Measurements from ENCODE around the gene CRYBG3.

DNA sequence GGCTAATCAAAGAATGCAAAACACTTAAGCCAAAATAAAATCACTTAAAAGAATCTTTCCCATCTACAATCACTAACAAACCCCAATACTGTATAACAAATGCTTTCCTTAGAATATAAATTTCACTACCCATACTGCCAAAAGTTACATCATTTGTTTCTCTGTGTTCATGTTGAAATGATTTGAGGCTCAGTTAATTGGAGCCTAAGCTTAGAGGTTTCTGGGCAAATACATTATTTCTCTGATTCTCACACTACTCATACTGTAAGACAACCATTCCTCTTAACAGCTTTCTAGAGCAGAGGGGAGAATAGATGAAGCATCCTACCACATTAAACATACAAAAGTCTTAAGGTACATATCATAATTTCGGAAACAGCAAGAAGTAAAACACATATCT lies 148.3 kb downstream of the CRYBG3 start:
- TF ChIP-seq, protein P1, sequence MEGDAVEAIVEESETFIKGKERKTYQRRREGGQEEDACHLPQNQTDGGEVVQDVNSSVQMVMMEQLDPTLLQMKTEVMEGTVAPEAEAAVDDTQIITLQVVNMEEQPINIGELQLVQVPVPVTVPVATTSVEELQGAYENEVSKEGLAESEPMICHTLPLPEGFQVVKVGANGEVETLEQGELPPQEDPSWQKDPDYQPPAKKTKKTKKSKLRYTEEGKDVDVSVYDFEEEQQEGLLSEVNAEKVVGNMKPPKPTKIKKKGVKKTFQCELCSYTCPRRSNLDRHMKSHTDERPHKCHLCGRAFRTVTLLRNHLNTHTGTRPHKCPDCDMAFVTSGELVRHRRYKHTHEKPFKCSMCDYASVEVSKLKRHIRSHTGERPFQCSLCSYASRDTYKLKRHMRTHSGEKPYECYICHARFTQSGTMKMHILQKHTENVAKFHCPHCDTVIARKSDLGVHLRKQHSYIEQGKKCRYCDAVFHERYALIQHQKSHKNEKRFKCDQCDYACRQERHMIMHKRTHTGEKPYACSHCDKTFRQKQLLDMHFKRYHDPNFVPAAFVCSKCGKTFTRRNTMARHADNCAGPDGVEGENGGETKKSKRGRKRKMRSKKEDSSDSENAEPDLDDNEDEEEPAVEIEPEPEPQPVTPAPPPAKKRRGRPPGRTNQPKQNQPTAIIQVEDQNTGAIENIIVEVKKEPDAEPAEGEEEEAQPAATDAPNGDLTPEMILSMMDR (IDR thresholded peaks at IDR 0.05; ENCODE audit: poor library complexity, severe bottlenecking), result no peak
- TF ChIP-seq EP300 (conservative IDR thresholded peaks at IDR 0.05; ENCODE audit: poor library complexity, severe bottlenecking), result no peak
- TF ChIP-seq, protein P2, sequence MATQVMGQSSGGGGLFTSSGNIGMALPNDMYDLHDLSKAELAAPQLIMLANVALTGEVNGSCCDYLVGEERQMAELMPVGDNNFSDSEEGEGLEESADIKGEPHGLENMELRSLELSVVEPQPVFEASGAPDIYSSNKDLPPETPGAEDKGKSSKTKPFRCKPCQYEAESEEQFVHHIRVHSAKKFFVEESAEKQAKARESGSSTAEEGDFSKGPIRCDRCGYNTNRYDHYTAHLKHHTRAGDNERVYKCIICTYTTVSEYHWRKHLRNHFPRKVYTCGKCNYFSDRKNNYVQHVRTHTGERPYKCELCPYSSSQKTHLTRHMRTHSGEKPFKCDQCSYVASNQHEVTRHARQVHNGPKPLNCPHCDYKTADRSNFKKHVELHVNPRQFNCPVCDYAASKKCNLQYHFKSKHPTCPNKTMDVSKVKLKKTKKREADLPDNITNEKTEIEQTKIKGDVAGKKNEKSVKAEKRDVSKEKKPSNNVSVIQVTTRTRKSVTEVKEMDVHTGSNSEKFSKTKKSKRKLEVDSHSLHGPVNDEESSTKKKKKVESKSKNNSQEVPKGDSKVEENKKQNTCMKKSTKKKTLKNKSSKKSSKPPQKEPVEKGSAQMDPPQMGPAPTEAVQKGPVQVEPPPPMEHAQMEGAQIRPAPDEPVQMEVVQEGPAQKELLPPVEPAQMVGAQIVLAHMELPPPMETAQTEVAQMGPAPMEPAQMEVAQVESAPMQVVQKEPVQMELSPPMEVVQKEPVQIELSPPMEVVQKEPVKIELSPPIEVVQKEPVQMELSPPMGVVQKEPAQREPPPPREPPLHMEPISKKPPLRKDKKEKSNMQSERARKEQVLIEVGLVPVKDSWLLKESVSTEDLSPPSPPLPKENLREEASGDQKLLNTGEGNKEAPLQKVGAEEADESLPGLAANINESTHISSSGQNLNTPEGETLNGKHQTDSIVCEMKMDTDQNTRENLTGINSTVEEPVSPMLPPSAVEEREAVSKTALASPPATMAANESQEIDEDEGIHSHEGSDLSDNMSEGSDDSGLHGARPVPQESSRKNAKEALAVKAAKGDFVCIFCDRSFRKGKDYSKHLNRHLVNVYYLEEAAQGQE (IDR thresholded peaks at IDR 0.05; ENCODE audit: borderline replicate concordance), result no peak
- no peak for TF ChIP-seq EZH2 (IDR thresholded peaks at IDR 0.05; ENCODE audit: borderline replicate concordance, insufficient read depth, low read length, poor library complexity, severe bottlenecking)
- TF ChIP-seq RAD21 (conservative IDR thresholded peaks at IDR 0.05), result no peak
